GM12878 (cell line): ENCODE measurements around the gene DYNLL1. TPM values are rescaled to one million over a fixed set of nuclear protein-coding genes. Genes with fewer than 3 reads are reported as not detected.

Source experiments
- BRCA1 ChIP-seq: IDR thresholded peaks from 2 replicates; pipeline ENCODE4 v1.6.1; 2011; ENCODE audit warnings: low read depth, low read length, improper control_type of control experiment
- GABPA ChIP-seq: IDR thresholded peaks from 2 replicates; pipeline ENCODE4 v1.6.1; 2014; ENCODE audit warnings: antibody characterized with exemption, low read depth, mild to moderate bottlenecking, inconsistent platforms
- NBN ChIP-seq: fragments of 450-650 bp; IDR thresholded peaks from 2 replicates; pipeline ENCODE4 v1.6.1; 2016
- NR2C2 ChIP-seq: IDR thresholded peaks from 2 replicates; pipeline ENCODE4 v1.6.1; 2011; ENCODE audit warnings: borderline replicate concordance, low read depth; ENCODE audit not compliant: control insufficient read depth, insufficient read length
- RELA ChIP-seq: fragments of 450-650 bp; IDR thresholded peaks from 2 replicates; pipeline ENCODE4 v1.8.0; 2014; ENCODE audit warnings: borderline replicate concordance; ENCODE audit not compliant: partially characterized antibody
- SMAD1 ChIP-seq: fragments of 450-650 bp; IDR thresholded peaks from 2 replicates; pipeline ENCODE4 v1.6.1; 2018; ENCODE audit warnings: mild to moderate bottlenecking, low read depth; ENCODE audit not compliant: partially characterized antibody
- SMARCA5 ChIP-seq: fragments of 450-650 bp; IDR thresholded peaks from 2 replicates; pipeline ENCODE4 v1.6.1; 2017; ENCODE audit warnings: mild to moderate bottlenecking
- SP1 ChIP-seq: IDR thresholded peaks from one replicate; pipeline ENCODE4 v1.6.1; 2011; ENCODE audit warnings: low read depth, low read length
- SUZ12 ChIP-seq: fragments of 200-600 bp; sonication (generic); IDR thresholded peaks from one replicate; pipeline ENCODE4 v1.6.1; 2018; ENCODE audit warnings: antibody characterized with exemption, mild to moderate bottlenecking; ENCODE audit not compliant: unreplicated experiment
- TCF7 ChIP-seq: IDR thresholded peaks from 2 replicates; pipeline ENCODE4 v1.6.1; 2014; ENCODE audit warnings: antibody characterized with exemption, borderline replicate concordance
- ZNF24 ChIP-seq: fragments of 450-650 bp; IDR thresholded peaks from 2 replicates; pipeline ENCODE4 v1.6.1; 2017; ENCODE audit warnings: antibody characterized with exemption, mild to moderate bottlenecking
- polyA plus RNA-seq, 11 experiments: library from polyadenylated mRNA; depleted of rRNA in 4 of 11; unstranded in 6 of 11; stranded (reverse) in 5 of 11; fragments of >200 nt; fragmentation: Nextera tagmentation in 4 of 11; fragmentation: Illumina TruSeq in 1 of 11; extraction: Ambion mirVana in 4 of 11; extraction: Trizol in 1 of 11; gene quantifications; 1 replicate in 1 of 11; 2 replicates in 10 of 11; pipeline versions ENCODE4 v1.2.1 to v1.2.3, GENCODE V29; 2011 to 2016; ENCODE audit warnings: inconsistent platforms in 2 of 11, missing spikeins in 2 of 11, low read depth in 1 of 11
- total RNA-seq, 4 experiments: library from RNA; depleted of rRNA in 3 of 4; stranded (reverse); fragments of >200 nt in 3 of 4; fragmentation: Illumina TruSeq in 1 of 4; extraction: Trizol in 1 of 4; gene quantifications; 2 replicates each; pipeline versions ENCODE4 v1.2.1 to v1.2.3, GENCODE V29; 2013 to 2021
- TF ChIP-seq, protein P1 (sequence below): fragments of 450-650 bp; IDR thresholded peaks from 2 replicates; pipeline ENCODE4 v1.6.1; 2018; ENCODE audit warnings: mild to moderate bottlenecking, low read depth, moderate library complexity; ENCODE audit not compliant: partially characterized antibody
- TF ChIP-seq, protein P2 (sequence below): fragments of 450-650 bp; IDR thresholded peaks from 2 replicates; pipeline ENCODE4 v1.6.1; 2016; ENCODE audit warnings: mild to moderate bottlenecking
- TF ChIP-seq, protein P3 (sequence below): fragments of 150-350 bp; IDR thresholded peaks from 2 replicates; pipeline ENCODE4 v1.6.1; 2016; ENCODE audit warnings: low read depth, low read length
- TF ChIP-seq, protein P4 (sequence below): IDR thresholded peaks from 2 replicates; pipeline ENCODE4 v1.6.1; 2012; ENCODE audit warnings: low read depth, low read length, improper control_type of control experiment

The DYNLL1 gene
- total and polyA plus RNA-seq, 10 of the 15 experiments (the other 5 are each of a cell fraction or from before 2014, with no cell fraction given): 239 to 796 (median 379) TPM

DNA sequence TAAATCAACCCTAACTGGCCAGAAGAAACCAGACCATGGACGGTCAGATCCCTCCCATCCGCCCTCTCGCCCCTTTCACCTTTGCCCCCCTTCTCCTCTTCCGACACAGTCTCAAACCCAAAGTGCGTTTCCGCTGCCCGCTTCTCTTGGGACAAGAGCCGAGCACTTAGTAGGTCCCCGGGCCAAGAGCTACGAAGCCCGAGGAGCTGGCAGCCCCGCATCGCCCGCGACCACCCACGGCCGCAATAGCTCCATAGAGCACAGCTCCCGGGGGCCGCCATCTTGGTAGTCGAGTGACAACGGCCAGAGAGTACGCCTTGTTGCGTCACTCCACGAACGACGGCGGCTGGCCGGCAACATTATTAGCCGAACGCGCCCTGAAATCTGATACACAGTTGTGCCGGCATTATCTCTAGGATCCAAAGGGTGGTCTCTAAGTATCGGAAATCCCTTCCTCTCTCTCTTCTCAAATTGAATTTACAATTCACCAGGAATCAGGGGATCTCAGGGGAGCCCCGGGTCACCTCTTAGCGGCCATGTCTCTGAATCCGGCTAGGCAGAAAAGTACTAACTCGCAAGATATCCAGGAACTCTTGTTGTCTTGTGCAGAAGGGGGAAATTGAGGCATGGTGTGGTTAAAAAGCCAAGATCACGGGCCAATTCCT lies 33.1 kb downstream of the DYNLL1 start, which contains the start of gene COQ5 (continued):
- TF ChIP-seq SP1 (peak; percentile 38), TCF7 (no peak), SMAD1 (no peak), BRCA1 (no peak), RELA (peak; percentile 44), NBN (peak; percentile 92), NR2C2 (no peak), ZNF24 (no peak), SUZ12 (no peak), SMARCA5 (0 out of 2 replicates have a peak, but pooled peaks have one; percentile 30), GABPA (no peak)
- TF ChIP-seq, protein P1, sequence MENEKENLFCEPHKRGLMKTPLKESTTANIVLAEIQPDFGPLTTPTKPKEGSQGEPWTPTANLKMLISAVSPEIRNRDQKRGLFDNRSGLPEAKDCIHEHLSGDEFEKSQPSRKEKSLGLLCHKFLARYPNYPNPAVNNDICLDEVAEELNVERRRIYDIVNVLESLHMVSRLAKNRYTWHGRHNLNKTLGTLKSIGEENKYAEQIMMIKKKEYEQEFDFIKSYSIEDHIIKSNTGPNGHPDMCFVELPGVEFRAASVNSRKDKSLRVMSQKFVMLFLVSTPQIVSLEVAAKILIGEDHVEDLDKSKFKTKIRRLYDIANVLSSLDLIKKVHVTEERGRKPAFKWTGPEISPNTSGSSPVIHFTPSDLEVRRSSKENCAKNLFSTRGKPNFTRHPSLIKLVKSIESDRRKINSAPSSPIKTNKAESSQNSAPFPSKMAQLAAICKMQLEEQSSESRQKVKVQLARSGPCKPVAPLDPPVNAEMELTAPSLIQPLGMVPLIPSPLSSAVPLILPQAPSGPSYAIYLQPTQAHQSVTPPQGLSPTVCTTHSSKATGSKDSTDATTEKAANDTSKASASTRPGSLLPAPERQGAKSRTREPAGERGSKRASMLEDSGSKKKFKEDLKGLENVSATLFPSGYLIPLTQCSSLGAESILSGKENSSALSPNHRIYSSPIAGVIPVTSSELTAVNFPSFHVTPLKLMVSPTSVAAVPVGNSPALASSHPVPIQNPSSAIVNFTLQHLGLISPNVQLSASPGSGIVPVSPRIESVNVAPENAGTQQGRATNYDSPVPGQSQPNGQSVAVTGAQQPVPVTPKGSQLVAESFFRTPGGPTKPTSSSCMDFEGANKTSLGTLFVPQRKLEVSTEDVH: no peak
- TF ChIP-seq, protein P2, sequence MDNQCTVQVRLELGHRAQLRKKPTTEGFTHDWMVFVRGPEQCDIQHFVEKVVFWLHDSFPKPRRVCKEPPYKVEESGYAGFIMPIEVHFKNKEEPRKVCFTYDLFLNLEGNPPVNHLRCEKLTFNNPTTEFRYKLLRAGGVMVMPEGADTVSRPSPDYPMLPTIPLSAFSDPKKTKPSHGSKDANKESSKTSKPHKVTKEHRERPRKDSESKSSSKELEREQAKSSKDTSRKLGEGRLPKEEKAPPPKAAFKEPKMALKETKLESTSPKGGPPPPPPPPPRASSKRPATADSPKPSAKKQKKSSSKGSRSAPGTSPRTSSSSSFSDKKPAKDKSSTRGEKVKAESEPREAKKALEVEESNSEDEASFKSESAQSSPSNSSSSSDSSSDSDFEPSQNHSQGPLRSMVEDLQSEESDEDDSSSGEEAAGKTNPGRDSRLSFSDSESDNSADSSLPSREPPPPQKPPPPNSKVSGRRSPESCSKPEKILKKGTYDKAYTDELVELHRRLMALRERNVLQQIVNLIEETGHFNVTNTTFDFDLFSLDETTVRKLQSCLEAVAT: peak; percentile 82
- TF ChIP-seq, protein P3, sequence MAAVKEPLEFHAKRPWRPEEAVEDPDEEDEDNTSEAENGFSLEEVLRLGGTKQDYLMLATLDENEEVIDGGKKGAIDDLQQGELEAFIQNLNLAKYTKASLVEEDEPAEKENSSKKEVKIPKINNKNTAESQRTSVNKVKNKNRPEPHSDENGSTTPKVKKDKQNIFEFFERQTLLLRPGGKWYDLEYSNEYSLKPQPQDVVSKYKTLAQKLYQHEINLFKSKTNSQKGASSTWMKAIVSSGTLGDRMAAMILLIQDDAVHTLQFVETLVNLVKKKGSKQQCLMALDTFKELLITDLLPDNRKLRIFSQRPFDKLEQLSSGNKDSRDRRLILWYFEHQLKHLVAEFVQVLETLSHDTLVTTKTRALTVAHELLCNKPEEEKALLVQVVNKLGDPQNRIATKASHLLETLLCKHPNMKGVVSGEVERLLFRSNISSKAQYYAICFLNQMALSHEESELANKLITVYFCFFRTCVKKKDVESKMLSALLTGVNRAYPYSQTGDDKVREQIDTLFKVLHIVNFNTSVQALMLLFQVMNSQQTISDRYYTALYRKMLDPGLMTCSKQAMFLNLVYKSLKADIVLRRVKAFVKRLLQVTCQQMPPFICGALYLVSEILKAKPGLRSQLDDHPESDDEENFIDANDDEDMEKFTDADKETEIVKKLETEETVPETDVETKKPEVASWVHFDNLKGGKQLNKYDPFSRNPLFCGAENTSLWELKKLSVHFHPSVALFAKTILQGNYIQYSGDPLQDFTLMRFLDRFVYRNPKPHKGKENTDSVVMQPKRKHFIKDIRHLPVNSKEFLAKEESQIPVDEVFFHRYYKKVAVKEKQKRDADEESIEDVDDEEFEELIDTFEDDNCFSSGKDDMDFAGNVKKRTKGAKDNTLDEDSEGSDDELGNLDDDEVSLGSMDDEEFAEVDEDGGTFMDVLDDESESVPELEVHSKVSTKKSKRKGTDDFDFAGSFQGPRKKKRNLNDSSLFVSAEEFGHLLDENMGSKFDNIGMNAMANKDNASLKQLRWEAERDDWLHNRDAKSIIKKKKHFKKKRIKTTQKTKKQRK: no peak
- TF ChIP-seq, protein P4, sequence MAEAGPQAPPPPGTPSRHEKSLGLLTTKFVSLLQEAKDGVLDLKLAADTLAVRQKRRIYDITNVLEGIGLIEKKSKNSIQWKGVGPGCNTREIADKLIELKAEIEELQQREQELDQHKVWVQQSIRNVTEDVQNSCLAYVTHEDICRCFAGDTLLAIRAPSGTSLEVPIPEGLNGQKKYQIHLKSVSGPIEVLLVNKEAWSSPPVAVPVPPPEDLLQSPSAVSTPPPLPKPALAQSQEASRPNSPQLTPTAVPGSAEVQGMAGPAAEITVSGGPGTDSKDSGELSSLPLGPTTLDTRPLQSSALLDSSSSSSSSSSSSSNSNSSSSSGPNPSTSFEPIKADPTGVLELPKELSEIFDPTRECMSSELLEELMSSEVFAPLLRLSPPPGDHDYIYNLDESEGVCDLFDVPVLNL: no peak
